GM12864 (cell line): ENCODE results near the gene FSD1.
"Not testable (repeated sequence)": the region's sequence is repeated elsewhere in the genome, so short reads cannot be mapped to it uniquely, and the experiment has no call there.

Source experiments
- DNase-seq: peaks from one replicate; pipeline ENCODE4 v3.0.0-alpha.2; 2011; ENCODE audit warnings: low read depth
- H3K4me3 ChIP-seq: 2 replicates; pipeline ENCODE4 v1.5.1; 2011; ENCODE audit warnings: mild to moderate bottlenecking, low read depth, low read length, control low read depth
- TF ChIP-seq, protein P1 (sequence below): IDR thresholded peaks from 2 replicates; pipeline ENCODE4 v1.5.1; 2011; ENCODE audit warnings: low read depth, mild to moderate bottlenecking, moderate library complexity, low read length, control low read depth, inconsistent platforms; ENCODE audit errors: missing control alignments

The FSD1 gene

DNA sequence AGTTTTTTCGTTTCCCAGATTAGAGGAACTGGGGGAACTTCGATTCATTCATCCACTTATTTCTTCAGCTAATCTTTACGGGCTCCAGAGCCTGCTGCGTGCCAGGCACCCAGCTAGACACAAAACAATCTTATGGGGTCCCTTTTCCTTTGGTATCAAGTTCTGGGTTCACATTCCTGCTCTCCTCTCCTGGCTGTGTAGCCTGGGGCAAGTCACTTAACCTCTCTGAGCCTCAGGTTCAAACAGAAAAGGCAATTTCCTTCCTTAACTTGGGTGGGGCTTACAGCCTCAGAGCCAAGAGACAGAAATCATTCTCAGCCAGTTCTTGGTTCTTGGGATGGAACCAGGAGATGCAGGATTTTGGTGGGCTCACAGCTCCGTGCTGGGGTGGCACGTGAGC, 19.4 kb upstream of the FSD1 start:
- H3K4me3 ChIP-seq, result no peak overlapping the region
- TF ChIP-seq, protein P1, sequence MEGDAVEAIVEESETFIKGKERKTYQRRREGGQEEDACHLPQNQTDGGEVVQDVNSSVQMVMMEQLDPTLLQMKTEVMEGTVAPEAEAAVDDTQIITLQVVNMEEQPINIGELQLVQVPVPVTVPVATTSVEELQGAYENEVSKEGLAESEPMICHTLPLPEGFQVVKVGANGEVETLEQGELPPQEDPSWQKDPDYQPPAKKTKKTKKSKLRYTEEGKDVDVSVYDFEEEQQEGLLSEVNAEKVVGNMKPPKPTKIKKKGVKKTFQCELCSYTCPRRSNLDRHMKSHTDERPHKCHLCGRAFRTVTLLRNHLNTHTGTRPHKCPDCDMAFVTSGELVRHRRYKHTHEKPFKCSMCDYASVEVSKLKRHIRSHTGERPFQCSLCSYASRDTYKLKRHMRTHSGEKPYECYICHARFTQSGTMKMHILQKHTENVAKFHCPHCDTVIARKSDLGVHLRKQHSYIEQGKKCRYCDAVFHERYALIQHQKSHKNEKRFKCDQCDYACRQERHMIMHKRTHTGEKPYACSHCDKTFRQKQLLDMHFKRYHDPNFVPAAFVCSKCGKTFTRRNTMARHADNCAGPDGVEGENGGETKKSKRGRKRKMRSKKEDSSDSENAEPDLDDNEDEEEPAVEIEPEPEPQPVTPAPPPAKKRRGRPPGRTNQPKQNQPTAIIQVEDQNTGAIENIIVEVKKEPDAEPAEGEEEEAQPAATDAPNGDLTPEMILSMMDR, result no peak
- no peak for DNase-seq

- H3K4me3 ChIP-seq, DNase-seq: not testable (repeated sequence)
Measured at GRCh38 chr19:4286141-4286540, 18.3 kb upstream of the FSD1 start.

DNA sequence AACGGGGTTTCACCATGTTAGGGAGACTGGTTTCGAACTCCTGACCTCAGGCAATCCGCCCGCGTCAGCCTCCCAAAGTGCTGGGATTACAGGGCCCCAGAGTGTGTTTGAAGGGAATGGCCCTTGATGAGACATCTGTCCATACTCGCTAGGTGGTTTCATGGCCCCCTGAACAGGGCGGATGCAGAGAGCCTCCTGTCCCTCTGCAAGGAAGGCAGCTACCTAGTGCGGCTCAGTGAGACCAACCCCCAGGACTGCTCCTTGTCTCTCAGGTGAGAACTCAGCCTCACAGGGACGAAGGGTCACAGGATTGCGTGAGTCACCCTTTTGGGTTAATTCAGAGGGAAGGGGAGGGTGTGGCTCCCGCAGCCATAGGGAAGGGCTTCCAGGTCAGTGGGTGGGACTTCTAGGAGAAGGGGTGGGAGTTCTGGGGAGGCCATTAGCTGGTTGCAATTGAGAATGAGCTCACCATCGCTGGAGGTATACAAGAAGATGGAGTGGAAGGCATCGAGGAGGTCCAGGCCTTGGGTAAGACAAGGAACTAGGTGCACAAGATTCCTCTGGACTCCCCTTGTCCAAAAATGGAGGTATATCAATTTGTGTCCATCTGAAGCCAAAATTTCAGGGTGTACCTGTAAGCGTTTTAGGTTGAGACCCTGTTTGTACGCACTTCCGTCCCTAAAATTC, 16.2 kb upstream of the FSD1 start:
- no peak for DNase-seq
- TF ChIP-seq, protein P1, result no peak
- H3K4me3 ChIP-seq, result no peak overlapping the region

- TF ChIP-seq, protein P1, result no peak
- H3K4me3 ChIP-seq, result no peak overlapping the region
- DNase-seq, result no peak
Measured at GRCh38 chr19:4291184-4291732, 13.1 kb upstream of the FSD1 start.

- no peak for DNase-seq
- TF ChIP-seq, protein P1, result no peak
- H3K4me3 ChIP-seq, result no peak overlapping the region
Measured at GRCh38 chr19:4292515-4292914, 11.9 kb upstream of the FSD1 start.

GRCh38 chr19:4294389-4294788, 10.0 kb upstream of the FSD1 start:
- TF ChIP-seq, protein P1, result no peak
- no peak for DNase-seq
- no peak overlapping the region for H3K4me3 ChIP-seq

DNA sequence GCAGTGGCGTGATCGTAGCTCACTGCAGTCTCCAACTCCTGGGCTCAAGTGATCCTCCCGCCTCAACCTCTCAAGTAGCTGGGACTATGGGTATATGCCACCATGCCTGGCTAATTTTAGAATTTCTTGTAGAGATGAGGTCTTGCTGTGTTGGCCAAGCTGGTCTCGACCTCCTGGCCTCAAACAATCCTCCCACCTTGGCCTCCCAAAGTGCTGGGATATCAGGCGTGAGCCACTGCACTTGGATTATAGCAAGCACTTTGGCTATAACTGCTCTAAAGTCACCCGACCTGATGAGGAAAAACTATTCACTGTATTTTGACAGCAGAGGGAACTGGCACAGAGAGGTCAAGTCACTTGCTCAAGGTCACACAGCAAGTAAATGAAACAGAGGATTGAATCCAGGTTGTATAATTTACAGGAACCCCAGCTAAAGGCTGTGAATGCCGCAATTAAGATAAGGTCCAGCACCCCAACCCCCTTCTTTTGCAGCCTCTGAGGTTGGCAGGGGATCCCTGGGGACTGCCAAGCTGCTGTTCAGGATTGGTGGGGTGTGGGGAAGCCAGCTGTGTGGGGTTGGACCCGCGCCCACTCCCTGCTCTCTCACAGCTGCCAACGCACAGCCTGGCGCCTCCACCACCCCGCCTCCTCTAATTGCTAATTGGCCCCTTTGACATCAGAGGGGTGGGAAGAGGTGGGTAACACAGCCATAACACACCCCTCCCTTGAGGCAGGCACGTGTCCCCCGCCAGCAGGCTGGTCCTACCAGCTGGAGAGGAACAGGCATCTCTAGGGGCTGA, 8.2 kb upstream of the FSD1 start:
- DNase-seq, result no peak
- H3K4me3 ChIP-seq, result no peak overlapping the region
- TF ChIP-seq, protein P1, result no peak
